Activated naive CD4-positive, alpha-beta T cell treated with anti-CD3 and anti-CD28 coated beads, Interleukin-2, amount 50 U/mL, for 24 hours (primary cell): ENCODE results near the gene DARS1.

Experiments used
- H3K27ac Mint-ChIP-seq: one replicate; pipeline ENCODE4 v1.8.0; 2021; ENCODE audit warnings: mild to moderate bottlenecking, mixed read lengths
- H3K27me3 Mint-ChIP-seq: one replicate; pipeline ENCODE4 v1.8.0; 2021; ENCODE audit warnings: mixed read lengths
- H3K36me3 Mint-ChIP-seq: one replicate; pipeline ENCODE4 v1.8.0; 2021; ENCODE audit warnings: mixed read lengths
- H3K4me1 Mint-ChIP-seq: one replicate; pipeline ENCODE4 v1.8.0; 2021; ENCODE audit warnings: mixed read lengths
- H3K4me3 Mint-ChIP-seq: one replicate; pipeline ENCODE4 v1.8.0; 2021; ENCODE audit warnings: mild to moderate bottlenecking, mixed read lengths
- H3K9me3 Mint-ChIP-seq: one replicate; pipeline ENCODE4 v1.8.0; 2021; ENCODE audit warnings: mixed read lengths

The DARS1 gene

DNA sequence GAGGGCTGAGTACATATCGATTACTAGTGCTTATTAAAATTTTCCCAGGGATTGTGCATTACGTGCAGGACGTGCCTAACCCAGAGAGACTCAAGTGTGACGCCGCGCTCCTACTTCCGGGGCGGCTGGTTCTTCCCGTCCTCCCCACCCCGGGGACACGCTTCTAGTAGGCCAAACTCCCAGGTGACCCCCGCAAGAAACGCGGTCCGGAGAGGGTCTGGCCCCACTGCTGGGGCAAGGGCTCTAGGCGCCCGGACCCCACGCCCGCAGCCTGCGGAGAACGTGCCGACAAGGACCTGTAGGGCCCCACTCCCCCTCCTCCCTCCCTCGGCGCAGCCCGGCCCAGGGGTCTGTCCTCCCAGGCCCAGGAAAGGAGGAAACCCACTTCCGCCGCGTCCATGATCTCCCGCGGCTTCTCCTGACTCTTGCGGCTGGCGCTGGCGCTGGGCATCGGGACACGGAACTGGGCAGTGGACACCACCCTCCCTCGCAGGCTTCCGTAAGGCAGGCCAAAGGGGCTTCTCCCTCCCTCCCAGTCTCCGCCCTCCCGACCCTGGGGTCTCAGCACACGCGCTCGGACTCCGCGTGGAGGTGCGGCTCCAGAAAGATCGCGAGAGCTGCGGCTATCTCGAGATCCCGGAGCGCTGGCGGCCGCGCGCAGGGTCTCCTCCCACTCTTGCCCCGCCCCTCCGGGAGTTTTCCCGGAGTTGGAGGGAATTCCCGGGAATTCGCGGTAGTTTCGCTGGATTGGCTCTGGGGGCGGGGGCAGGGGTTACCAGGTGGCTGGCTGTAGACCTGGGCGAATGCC lies at the start of gene DARS1:
Gene DARS1 (minus strand): TSS at position 609 of the 808 bp plus-strand sequence. CDS start 158 bp downstream, at position 451.
- Mint-ChIP-seq H3K36me3 (peaks cover 17% of the 10 kb centered on the region), H3K27ac (peak within 1 kb of the TSS; percentile 98), H3K4me1 (peaks cover 44% of the 10 kb centered on the region), H3K27me3 (no peaks in the 10 kb centered on the region), H3K9me3 (no peaks in the 10 kb centered on the region), H3K4me3 (peak within 1 kb of the TSS; percentile 93)

DNA sequence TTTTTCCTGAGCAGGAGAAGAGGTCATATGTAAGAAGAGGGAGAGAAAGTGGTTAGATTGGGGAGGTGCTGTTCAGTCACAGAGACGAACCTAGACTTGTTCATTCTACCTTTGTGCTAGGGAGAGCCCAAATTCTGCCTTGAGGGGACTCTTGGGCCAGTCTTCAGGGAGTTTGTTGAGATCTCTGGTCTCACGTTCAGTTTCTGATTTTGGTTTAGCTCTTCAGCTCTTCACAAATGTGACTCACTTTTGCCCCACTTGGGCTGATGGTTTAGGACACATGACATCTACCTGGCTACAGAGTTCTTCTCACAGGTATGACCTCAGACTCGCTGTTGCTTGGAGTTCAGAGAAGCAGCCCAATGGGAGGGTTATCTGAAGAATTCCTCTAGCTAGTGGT lies 49.2 kb upstream of the DARS1 start:
- H3K27me3 Mint-ChIP-seq: no peaks in the 10 kb centered on the region

DNA sequence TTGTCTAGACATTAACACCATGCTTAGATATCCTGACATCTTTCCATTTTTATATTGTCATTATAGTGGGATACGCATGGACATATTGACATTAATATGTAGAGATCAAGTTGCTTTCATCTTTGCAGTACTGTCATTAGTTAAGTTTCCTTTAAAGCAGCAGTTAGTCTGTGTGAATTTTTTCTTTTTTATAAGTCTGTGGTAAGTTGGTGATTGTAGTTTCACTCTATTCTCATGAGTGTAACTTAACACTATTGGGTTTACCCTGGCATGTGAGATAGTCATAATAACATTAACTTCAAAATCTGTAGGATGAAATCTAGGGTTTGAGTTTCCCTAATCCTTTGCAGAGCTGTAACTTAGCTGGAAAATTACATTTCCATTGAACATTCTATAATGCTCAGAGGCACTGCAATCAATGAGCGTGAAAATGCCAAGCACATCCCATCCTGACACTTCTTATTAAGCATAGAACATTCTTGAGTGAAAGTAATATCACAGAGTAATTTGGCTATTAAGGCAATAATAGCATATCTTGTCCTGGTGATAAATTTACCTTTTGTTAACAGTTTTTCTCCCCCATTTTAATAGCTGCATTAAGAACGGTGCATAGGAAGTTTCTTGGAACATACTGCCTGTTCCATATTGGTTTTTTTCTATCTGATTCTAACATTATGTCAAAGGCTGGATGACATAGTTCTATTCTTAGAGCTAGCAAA lies 47.5 kb upstream of the DARS1 start:
- no peaks in the 10 kb centered on the region for H3K4me1 Mint-ChIP-seq
- no peak overlapping the region for H3K4me3 Mint-ChIP-seq
- no peaks in the 10 kb centered on the region for H3K36me3 Mint-ChIP-seq

More for the DNA sequence above, 49.2 kb upstream of the DARS1 start:
- Mint-ChIP-seq H3K4me1 (no peaks in the 10 kb centered on the region), H3K27ac (no peak overlapping the region), H3K4me3 (no peak overlapping the region), H3K9me3 (no peaks in the 10 kb centered on the region), H3K36me3 (peaks cover 1% of the 10 kb centered on the region)

GRCh38 chr2:136032192-136032591 lies 46.8 kb upstream of the DARS1 start:
- no peaks in the 10 kb centered on the region for H3K27me3 Mint-ChIP-seq
- peaks cover 3% of the 10 kb centered on the region for H3K4me1 Mint-ChIP-seq
- H3K27ac Mint-ChIP-seq: no peak overlapping the region
- no peaks in the 10 kb centered on the region for H3K9me3 Mint-ChIP-seq
- no peaks in the 10 kb centered on the region for H3K36me3 Mint-ChIP-seq
- no peak overlapping the region for H3K4me3 Mint-ChIP-seq

More for the DNA sequence above, 47.5 kb upstream of the DARS1 start:
- Mint-ChIP-seq H3K27ac (no peak overlapping the region), H3K27me3 (no peaks in the 10 kb centered on the region), H3K9me3 (no peaks in the 10 kb centered on the region)

DNA sequence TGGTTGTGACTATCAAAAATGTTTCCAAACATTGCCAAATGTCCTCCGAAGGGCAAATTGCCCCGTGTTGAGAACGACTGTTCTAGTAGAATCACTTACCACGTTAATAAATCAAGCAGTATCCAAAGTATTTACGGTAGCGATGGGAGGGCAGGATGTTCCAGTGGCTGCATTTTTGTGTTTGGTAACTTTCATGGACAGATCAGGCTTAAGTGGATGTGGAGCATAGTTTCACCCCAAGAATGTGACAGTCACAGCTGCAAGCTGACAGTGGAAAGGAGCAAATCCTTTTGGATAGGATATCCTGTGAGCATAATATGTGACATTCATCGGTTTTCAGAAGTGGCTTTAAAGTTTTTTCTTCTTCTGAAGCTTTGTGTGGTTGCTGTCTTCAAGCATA lies 46.3 kb upstream of the DARS1 start:
- H3K4me1 Mint-ChIP-seq: peaks cover 3% of the 10 kb centered on the region
- no peaks in the 10 kb centered on the region for H3K9me3 Mint-ChIP-seq
- H3K36me3 Mint-ChIP-seq: no peaks in the 10 kb centered on the region
- H3K27me3 Mint-ChIP-seq: no peaks in the 10 kb centered on the region
- peak overlapping the region; percentile 66 for H3K27ac Mint-ChIP-seq
- H3K4me3 Mint-ChIP-seq: no peak overlapping the region

GRCh38 chr2:136030406-136030805 lies 45.0 kb upstream of the DARS1 start:
- no peaks in the 10 kb centered on the region for H3K27me3 Mint-ChIP-seq
- no peaks in the 10 kb centered on the region for H3K36me3 Mint-ChIP-seq
- H3K9me3 Mint-ChIP-seq: no peaks in the 10 kb centered on the region
- no peak overlapping the region for H3K4me3 Mint-ChIP-seq
- H3K27ac Mint-ChIP-seq: no peak overlapping the region
- H3K4me1 Mint-ChIP-seq: peaks cover 3% of the 10 kb centered on the region

DNA sequence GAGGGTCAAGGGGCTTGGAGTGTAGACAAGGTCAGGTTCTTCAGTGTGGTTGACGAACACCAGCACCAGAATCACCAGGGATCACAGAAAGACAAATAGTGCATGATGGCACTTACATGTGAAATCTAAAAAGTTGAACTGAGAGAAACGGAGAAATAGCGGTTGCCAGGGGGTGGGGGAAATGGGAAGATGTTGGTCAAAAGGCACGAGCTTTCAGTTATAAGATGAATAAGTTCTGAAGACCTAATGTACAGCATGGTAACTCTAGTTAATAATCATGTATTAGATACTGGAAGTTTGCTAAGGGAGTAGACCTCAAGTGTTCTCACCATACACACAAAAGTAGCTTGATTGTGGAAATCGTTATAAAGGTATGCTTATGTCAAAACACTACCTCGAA lies 43.7 kb upstream of the DARS1 start:
- Mint-ChIP-seq H3K36me3 (no peaks in the 10 kb centered on the region), H3K27ac (no peak overlapping the region), H3K9me3 (no peaks in the 10 kb centered on the region)

GRCh38 chr2:136028001-136028400 lies 42.6 kb upstream of the DARS1 start:
- no peaks in the 10 kb centered on the region for H3K36me3 Mint-ChIP-seq
- H3K27ac Mint-ChIP-seq: no peak overlapping the region
- peaks cover 7% of the 10 kb centered on the region for H3K4me1 Mint-ChIP-seq
- no peaks in the 10 kb centered on the region for H3K27me3 Mint-ChIP-seq
- no peaks in the 10 kb centered on the region for H3K9me3 Mint-ChIP-seq
- H3K4me3 Mint-ChIP-seq: no peak overlapping the region

More for the DNA sequence above, 43.7 kb upstream of the DARS1 start:
- no peak overlapping the region for H3K4me3 Mint-ChIP-seq
- no peaks in the 10 kb centered on the region for H3K27me3 Mint-ChIP-seq
- peaks cover 7% of the 10 kb centered on the region for H3K4me1 Mint-ChIP-seq

DNA sequence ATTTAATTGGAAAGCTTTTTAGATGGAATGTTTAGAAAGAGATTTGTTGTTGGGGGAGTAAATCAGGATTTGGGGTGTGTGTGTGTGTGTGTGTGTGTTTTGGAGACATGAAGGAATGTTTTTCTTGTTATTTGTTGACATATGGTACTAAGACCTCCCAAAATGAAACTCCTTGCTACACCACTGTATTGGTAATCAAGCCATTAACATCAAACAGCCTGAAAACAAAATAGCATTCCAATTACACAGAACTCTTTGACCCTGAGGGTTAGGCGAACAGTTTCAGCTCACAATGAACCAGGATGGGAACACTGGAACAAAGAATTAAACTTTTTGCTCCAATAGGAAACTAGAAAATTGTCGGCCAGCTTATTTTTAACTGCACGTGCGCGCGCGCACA lies 41.7 kb upstream of the DARS1 start:
- H3K36me3 Mint-ChIP-seq: no peaks in the 10 kb centered on the region
- H3K27ac Mint-ChIP-seq: no peak overlapping the region
- no peaks in the 10 kb centered on the region for H3K27me3 Mint-ChIP-seq
- H3K9me3 Mint-ChIP-seq: no peaks in the 10 kb centered on the region
- no peak overlapping the region for H3K4me3 Mint-ChIP-seq
- peaks cover 7% of the 10 kb centered on the region for H3K4me1 Mint-ChIP-seq

DNA sequence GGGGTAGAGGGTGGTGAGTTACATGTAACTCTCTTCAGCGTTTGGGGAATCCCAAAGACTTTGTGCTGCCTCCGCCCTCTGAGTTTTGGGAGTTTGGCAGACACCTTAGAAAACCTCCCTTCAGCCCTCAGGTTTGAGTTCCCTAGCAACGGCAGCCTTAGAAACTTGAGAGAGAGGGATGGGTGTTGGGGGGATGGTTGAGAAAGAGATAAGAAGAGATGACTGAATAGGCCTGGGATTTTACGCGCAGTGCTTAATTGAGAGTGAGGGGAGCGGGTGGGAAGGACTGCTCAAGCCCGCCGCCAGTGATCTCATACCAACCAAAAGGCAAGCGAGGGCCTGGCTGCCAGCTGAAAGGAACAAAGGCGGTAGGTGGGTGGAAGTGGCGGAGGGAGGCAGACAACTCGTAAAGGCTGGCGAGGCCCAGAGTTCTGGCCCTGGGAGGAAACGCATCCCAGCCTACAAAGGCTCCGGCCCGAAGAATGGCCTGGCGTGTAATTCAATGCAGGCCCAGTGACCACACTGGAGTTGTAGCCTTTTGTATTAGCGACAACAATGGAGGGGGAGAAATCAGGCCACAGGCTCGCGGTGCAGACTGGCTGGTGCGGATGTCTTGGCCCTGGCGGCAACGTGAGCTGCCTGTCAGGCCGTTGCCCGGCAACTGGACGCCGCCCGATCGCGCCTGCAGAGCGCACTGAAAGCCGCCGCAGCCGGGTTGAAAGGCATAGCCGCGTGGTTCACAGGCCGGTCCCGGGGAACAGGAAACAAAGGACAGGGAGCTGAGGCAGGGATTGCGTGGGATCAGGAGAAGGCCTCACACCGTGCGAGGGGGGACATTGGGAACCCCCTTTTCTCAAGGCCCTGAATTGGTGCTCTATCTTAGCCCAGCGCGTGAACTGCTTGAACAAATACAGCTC lies 39.9 kb upstream of the DARS1 start:
- H3K4me3 Mint-ChIP-seq: peak overlapping the region; percentile 15

GRCh38 chr2:136024616-136025015 lies 39.2 kb upstream of the DARS1 start:
- H3K27ac Mint-ChIP-seq: no peak overlapping the region

More for the DNA sequence above, 39.9 kb upstream of the DARS1 start:
- Mint-ChIP-seq H3K27me3 (no peaks in the 10 kb centered on the region), H3K9me3 (no peaks in the 10 kb centered on the region), H3K36me3 (no peaks in the 10 kb centered on the region), H3K27ac (peak overlapping the region; percentile 30), H3K4me1 (peaks cover 7% of the 10 kb centered on the region)

GRCh38 chr2:136024185-136024584 lies 38.8 kb upstream of the DARS1 start:
- no peaks in the 10 kb centered on the region for H3K9me3 Mint-ChIP-seq
- H3K4me3 Mint-ChIP-seq: no peak overlapping the region
- peak overlapping the region; percentile 55 for H3K27ac Mint-ChIP-seq
- H3K4me1 Mint-ChIP-seq: peaks cover 12% of the 10 kb centered on the region
- H3K36me3 Mint-ChIP-seq: no peaks in the 10 kb centered on the region
- H3K27me3 Mint-ChIP-seq: no peaks in the 10 kb centered on the region

More at GRCh38 chr2:136024616-136025015, 39.2 kb upstream of the DARS1 start:
- no peaks in the 10 kb centered on the region for H3K27me3 Mint-ChIP-seq
- H3K36me3 Mint-ChIP-seq: no peaks in the 10 kb centered on the region
- no peaks in the 10 kb centered on the region for H3K9me3 Mint-ChIP-seq
- H3K4me1 Mint-ChIP-seq: peaks cover 8% of the 10 kb centered on the region
- H3K4me3 Mint-ChIP-seq: no peak overlapping the region

GRCh38 chr2:136023416-136023815 lies 38.0 kb upstream of the DARS1 start:
- H3K27me3 Mint-ChIP-seq: no peaks in the 10 kb centered on the region
- H3K4me3 Mint-ChIP-seq: no peak overlapping the region
- H3K27ac Mint-ChIP-seq: no peak overlapping the region
- no peaks in the 10 kb centered on the region for H3K9me3 Mint-ChIP-seq
- no peaks in the 10 kb centered on the region for H3K36me3 Mint-ChIP-seq
- peaks cover 16% of the 10 kb centered on the region for H3K4me1 Mint-ChIP-seq

DNA sequence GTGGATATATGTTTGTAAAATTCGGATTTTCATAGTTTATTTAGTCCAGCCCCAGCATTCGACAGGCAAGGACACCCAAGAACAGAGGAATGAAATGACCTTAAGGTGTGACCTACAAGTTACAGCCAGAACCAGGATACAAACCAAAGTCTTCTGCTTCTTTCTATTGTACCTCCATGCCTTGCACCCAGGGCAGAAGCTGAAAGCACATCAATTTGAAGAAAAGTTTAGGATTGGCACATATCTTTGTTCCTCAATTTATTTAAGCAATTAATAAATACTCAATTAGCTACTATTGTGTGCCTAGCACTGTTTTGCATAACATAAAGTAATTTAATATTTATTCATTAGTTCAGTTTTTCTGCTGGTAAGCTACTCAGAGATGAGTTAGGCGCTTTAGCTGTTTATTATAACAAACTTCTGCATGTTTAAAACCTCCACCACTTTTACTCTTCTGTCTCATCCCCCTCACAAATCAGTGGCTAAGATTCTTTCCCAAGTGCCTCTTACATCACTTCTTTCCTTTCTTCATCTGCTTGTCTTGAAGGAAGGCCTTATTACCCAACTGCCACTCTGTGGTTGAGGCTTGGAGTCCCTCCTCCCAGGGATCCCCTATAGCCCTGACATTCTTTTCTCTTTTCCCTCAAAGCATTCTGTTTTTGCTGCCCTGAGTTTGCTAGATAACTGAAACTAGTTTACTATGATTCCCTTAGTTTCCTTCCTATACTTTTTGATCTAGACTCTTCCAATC lies 37.1 kb upstream of the DARS1 start:
- Mint-ChIP-seq H3K4me1 (peaks cover 16% of the 10 kb centered on the region), H3K9me3 (no peaks in the 10 kb centered on the region), H3K27me3 (no peaks in the 10 kb centered on the region), H3K36me3 (no peaks in the 10 kb centered on the region), H3K4me3 (no peak overlapping the region), H3K27ac (no peak overlapping the region)

DNA sequence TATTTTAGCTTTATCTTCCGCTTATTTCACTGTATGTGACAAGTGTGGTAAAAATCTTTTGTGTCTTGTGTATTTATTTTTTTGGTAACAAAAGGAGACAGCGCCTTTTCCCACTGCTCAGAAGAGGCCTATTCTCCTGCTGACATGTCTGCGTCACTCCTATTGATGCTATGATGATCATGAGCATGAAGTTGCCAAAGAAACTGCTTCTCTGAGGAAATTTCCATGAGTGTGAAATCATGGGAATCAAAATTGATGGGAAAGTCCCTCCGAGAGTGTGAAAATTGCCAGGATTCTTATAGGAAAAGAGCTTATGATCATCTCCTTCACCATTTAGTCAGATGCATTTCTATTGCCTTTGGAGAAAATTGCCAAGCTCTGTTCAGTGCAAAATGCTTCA lies 36.5 kb upstream of the DARS1 start:
- H3K4me3 Mint-ChIP-seq: no peak overlapping the region
- peaks cover 14% of the 10 kb centered on the region for H3K4me1 Mint-ChIP-seq
- H3K36me3 Mint-ChIP-seq: no peaks in the 10 kb centered on the region
- no peaks in the 10 kb centered on the region for H3K9me3 Mint-ChIP-seq
- no peaks in the 10 kb centered on the region for H3K27me3 Mint-ChIP-seq
- H3K27ac Mint-ChIP-seq: no peak overlapping the region
